Smooth muscle cell (in vitro differentiated cells): Measurements from ENCODE around the gene TMUB2. TPM values are rescaled to one million over a fixed set of nuclear protein-coding genes. Genes with fewer than 3 reads are reported as not detected.

Source experiments
- DNase-seq: peaks from one replicate; lab custom pipeline; 2025; ENCODE audit not compliant: unreplicated experiment; lab: John Stamatoyannopoulos, UW
- H2AFZ ChIP-seq: fragments of 200-600 bp; sonication (generic); 2 replicates; pipeline ENCODE4 v1.6.0; 2016; ENCODE audit warnings: antibody characterized with exemption, low read depth, mild to moderate bottlenecking
- H3F3A ChIP-seq: fragments of 200-600 bp; sonication (generic); 2 replicates; pipeline ENCODE4 v1.6.0; 2017; ENCODE audit warnings: antibody characterized with exemption, low read depth
- H3K27ac ChIP-seq: fragments of 200-600 bp; sonication (generic); 2 replicates; pipeline ENCODE4 v1.5.1; 2016; ENCODE audit warnings: low read depth, mild to moderate bottlenecking
- H3K27me3 ChIP-seq: fragments of 200-600 bp; sonication (generic); 2 replicates; pipeline ENCODE4 v1.6.1; 2016; ENCODE audit warnings: low read depth, mild to moderate bottlenecking
- H3K36me3 ChIP-seq: fragments of 200-600 bp; sonication (generic); 2 replicates; pipeline ENCODE4 v1.5.1; 2016; ENCODE audit warnings: low read depth
- H3K4me1 ChIP-seq: fragments of 200-600 bp; sonication (generic); 2 replicates; pipeline ENCODE4 v1.5.1; 2016; ENCODE audit warnings: low read depth
- H3K4me2 ChIP-seq: fragments of 200-600 bp; sonication (generic); 2 replicates; pipeline ENCODE4 v1.6.0; 2016; ENCODE audit warnings: mild to moderate bottlenecking
- H3K4me3 ChIP-seq: fragments of 200-600 bp; sonication (generic); 2 replicates; pipeline ENCODE4 v1.5.1; 2016; ENCODE audit warnings: mild to moderate bottlenecking
- H3K79me2 ChIP-seq: fragments of 200-600 bp; sonication (generic); 2 replicates; pipeline ENCODE4 v1.6.0; 2016; ENCODE audit warnings: low read depth, mild to moderate bottlenecking
- H3K9ac ChIP-seq: fragments of 200-600 bp; sonication (generic); 2 replicates; pipeline ENCODE4 v1.6.0; 2016; ENCODE audit warnings: low read depth
- H3K9me3 ChIP-seq: fragments of 200-600 bp; sonication (generic); replicated peaks from 2 replicates; pipeline ENCODE4 v1.5.1; 2016; ENCODE audit warnings: low read depth
- H4K20me1 ChIP-seq: fragments of 200-600 bp; sonication (generic); 2 replicates; pipeline ENCODE4 v1.6.0; 2016; ENCODE audit warnings: low read depth
- WGBS: methylation state at CpG from one replicate; pipeline ENCODE4 v1.1.7; 2016; ENCODE audit warnings: low lambda C conversion rate; 5-methylcytosine and 5-hydroxymethylcytosine counted together
- polyA plus RNA-seq: library from polyadenylated mRNA; unstranded; fragments of >200 nt; fragmentation: Nextera tagmentation; extraction: Ambion mirVana; gene quantifications from 2 replicates; pipeline ENCODE4 v1.2.1, GENCODE V29; 2016
- total RNA-seq: library from RNA; depleted of rRNA; stranded (reverse); fragments of >200 nt; gene quantifications from 2 replicates; pipeline ENCODE4 v1.2.3, GENCODE V29; 2014
- TF ChIP-seq, protein P1 (sequence below): fragments of 200-600 bp; sonication (generic); IDR thresholded peaks from 2 replicates; pipeline ENCODE4 v1.5.1; 2017; ENCODE audit warnings: borderline replicate concordance, mild to moderate bottlenecking, antibody characterized with exemption; ENCODE audit not compliant: insufficient read depth, poor library complexity, severe bottlenecking

The TMUB2 gene
- total and polyA plus RNA-seq, 2 experiments from 2014 or later, result 26.4 to 39.2 TPM

DNA sequence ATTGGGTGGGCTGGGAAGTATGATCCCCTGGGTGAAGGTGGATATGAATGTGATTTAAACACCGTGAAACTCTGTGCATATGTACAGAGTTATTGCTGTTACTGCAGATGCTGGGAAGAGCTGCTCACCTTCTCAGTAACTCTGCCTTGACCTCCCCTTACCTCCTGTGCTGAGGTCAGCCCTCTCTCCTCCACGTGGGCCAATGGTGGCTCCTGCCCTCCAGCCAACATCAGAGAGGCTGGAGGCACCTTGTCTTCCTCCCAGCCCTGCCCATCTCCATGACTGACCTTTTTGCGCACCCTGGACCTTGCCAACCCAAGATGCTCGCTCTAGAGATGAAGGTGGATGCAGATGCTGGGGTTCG, 16.7 kb upstream of the TMUB2 start:
- no peak overlapping the region for H2AFZ ChIP-seq
- H3K9ac ChIP-seq, result no peak overlapping the region

DNA sequence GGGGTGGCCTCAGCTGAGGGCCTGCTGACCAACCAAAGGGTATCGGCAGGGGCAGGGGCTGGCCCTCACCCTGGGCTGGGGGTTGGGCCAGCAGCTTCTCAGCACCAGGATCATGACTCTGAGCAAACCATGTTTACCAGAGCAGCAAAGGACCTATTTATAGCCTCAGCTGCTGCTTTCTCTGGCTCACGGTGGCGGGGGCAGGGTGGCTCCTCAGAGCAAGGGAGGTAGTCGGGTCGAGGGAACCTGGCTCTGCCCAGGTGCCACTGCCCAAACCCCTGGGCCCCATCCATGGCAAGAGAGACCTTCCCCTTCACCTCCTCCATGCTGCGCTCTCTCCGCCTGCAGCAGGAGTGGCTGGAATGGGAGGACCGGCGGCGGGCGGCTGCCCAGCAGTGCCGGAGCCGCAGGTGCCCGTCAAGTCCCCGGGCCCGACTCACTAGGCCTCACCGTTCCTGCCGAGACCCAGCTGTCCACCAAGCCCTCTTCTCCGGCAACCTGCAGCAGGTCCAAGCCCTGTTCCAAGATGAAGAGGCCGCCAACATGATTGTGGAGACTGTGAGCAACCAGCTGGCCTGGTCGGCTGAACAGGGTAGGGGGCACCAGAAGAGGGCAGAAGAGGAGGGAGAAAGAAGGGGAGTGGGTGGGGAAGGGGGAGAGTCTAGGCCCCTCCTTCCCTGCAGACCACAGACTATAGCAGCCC, 16.1 kb upstream of the TMUB2 start, which contains the start of gene ASB16:
TSS of gene ASB16 (plus strand) at position 206 of the 703 bp plus-strand sequence. CDS start at position 292, 86 bp downstream.
- Histone ChIP-seq H4K20me1 (no peaks in the 10 kb centered on the region), H3F3A (no peaks in the 10 kb centered on the region), H3K79me2 (no peaks in the 10 kb centered on the region), H3K4me2 (peak within 1 kb of the TSS; percentile 48), H3K36me3 (no peaks in the 10 kb centered on the region), H3K4me1 (peaks cover 9% of the 10 kb centered on the region), H3K4me3 (no peak within 1 kb of the TSS), H3K27me3 (no peaks in the 10 kb centered on the region), H3K27ac (no peak within 1 kb of the TSS), H3K9ac (no peak within 1 kb of the TSS), H2AFZ (no peak within 1 kb of the TSS), H3K9me3 (no peaks in the 10 kb centered on the region)
- no peak for DNase-seq
- TF ChIP-seq, protein P1, sequence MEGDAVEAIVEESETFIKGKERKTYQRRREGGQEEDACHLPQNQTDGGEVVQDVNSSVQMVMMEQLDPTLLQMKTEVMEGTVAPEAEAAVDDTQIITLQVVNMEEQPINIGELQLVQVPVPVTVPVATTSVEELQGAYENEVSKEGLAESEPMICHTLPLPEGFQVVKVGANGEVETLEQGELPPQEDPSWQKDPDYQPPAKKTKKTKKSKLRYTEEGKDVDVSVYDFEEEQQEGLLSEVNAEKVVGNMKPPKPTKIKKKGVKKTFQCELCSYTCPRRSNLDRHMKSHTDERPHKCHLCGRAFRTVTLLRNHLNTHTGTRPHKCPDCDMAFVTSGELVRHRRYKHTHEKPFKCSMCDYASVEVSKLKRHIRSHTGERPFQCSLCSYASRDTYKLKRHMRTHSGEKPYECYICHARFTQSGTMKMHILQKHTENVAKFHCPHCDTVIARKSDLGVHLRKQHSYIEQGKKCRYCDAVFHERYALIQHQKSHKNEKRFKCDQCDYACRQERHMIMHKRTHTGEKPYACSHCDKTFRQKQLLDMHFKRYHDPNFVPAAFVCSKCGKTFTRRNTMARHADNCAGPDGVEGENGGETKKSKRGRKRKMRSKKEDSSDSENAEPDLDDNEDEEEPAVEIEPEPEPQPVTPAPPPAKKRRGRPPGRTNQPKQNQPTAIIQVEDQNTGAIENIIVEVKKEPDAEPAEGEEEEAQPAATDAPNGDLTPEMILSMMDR, result no peak
- WGBS, result 71% methylated on average over 21 of the region's 21 CpGs

More for the DNA sequence above, 16.7 kb upstream of the TMUB2 start:
- H3K36me3 ChIP-seq, result no peaks in the 10 kb centered on the region
- DNase-seq, result no peak
- no peak overlapping the region for H3K4me3 ChIP-seq
- WGBS, result 86% methylated on average over 5 of the region's 5 CpGs
- no peaks in the 10 kb centered on the region for H4K20me1 ChIP-seq
- peak overlapping the region; percentile 48 for H3K4me2 ChIP-seq
- no peaks in the 10 kb centered on the region for H3K27me3 ChIP-seq
- no peaks in the 10 kb centered on the region for H3K79me2 ChIP-seq
- TF ChIP-seq, protein P1, result no peak
- H3K9me3 ChIP-seq, result no peaks in the 10 kb centered on the region
- no peak overlapping the region for H3K27ac ChIP-seq
- H3K4me1 ChIP-seq, result peaks cover 9% of the 10 kb centered on the region
- H3F3A ChIP-seq, result no peaks in the 10 kb centered on the region

GRCh38 chr17:44171931-44172455, 14.8 kb upstream of the TMUB2 start:
- Histone ChIP-seq H3K27ac (no peak overlapping the region), H3K79me2 (no peaks in the 10 kb centered on the region), H3K36me3 (no peaks in the 10 kb centered on the region), H4K20me1 (no peaks in the 10 kb centered on the region), H3K9ac (no peak overlapping the region), H3K9me3 (no peaks in the 10 kb centered on the region), H3K4me3 (no peak overlapping the region), H2AFZ (no peak overlapping the region), H3K4me1 (peaks cover 9% of the 10 kb centered on the region), H3F3A (no peaks in the 10 kb centered on the region), H3K27me3 (no peaks in the 10 kb centered on the region), H3K4me2 (no peak overlapping the region)
- WGBS, result 94% methylated on average over 17 of the region's 17 CpGs
- TF ChIP-seq, protein P1, result no peak
- no peak for DNase-seq

GRCh38 chr17:44174427-44174826, 12.3 kb upstream of the TMUB2 start:
- Histone ChIP-seq H3K4me2 (no peak overlapping the region), H3K4me3 (no peak overlapping the region), H3K9ac (no peak overlapping the region), H3K27me3 (no peaks in the 10 kb centered on the region), H3K4me1 (peaks cover 9% of the 10 kb centered on the region), H3K9me3 (no peaks in the 10 kb centered on the region), H2AFZ (no peak overlapping the region), H4K20me1 (no peaks in the 10 kb centered on the region), H3K27ac (no peak overlapping the region), H3K79me2 (no peaks in the 10 kb centered on the region), H3F3A (no peaks in the 10 kb centered on the region), H3K36me3 (no peaks in the 10 kb centered on the region)
- TF ChIP-seq, protein P1, result no peak
- WGBS, result 100% methylated on average over 2 of the region's 2 CpGs
- no peak for DNase-seq
